ENCODE data around the gene PLEKHA8.

GRCh38 chr7:30119890-30120577, 91.8 kb downstream of the PLEKHA8 start:
- TF ChIP-seq GATA2 (IDR thresholded peaks at IDR 0.05; ENCODE audit: low read depth, low read length) (no peak), GATA3 (IDR thresholded peaks at IDR 0.05; ENCODE audit: low read depth, low read length) (no peak)
